ENCODE measurements around the gene LHX4.

DNA sequence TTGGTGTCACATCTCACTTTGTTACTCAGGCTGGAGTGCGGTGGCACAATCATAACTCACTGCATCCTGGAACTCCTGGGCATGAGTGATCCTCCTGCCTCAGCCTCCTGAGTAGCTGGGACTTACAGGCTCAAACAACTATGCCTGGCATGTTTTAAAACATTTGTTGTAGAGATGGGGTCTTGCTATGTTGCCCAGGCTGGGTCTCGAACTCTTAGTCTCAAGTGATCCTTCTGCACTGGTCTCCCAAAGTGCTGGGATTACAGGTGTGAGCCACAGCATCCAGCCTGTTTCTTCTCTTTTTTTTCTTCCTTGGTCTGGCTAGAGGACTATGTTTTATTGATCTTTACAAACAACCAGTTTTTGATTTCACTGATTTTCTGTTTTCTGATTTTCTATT lies 64.6 kb downstream of the LHX4 start:
- TF ChIP-seq, protein P1, sequence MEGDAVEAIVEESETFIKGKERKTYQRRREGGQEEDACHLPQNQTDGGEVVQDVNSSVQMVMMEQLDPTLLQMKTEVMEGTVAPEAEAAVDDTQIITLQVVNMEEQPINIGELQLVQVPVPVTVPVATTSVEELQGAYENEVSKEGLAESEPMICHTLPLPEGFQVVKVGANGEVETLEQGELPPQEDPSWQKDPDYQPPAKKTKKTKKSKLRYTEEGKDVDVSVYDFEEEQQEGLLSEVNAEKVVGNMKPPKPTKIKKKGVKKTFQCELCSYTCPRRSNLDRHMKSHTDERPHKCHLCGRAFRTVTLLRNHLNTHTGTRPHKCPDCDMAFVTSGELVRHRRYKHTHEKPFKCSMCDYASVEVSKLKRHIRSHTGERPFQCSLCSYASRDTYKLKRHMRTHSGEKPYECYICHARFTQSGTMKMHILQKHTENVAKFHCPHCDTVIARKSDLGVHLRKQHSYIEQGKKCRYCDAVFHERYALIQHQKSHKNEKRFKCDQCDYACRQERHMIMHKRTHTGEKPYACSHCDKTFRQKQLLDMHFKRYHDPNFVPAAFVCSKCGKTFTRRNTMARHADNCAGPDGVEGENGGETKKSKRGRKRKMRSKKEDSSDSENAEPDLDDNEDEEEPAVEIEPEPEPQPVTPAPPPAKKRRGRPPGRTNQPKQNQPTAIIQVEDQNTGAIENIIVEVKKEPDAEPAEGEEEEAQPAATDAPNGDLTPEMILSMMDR (IDR thresholded peaks at IDR 0.05) = no peak
- no peak for TF ChIP-seq POLR2A (IDR thresholded peaks at IDR 0.05)

Measured in tibial nerve (tissue), 3 donors.